Neural progenitor cell (in vitro differentiated cells): ENCODE measurements around the gene ATE1. TPM values are rescaled to one million over a fixed set of nuclear protein-coding genes. Genes with fewer than 3 reads are reported as not detected.

Source experiments
- DNase-seq: peaks from one replicate; pipeline ENCODE4 v3.0.0-alpha.2; 2016; ENCODE audit warnings: low spot score
- H2AFZ ChIP-seq: fragments of 200-600 bp; sonication (generic); replicated peaks from 2 replicates; pipeline ENCODE4 v1.6.1; 2016; ENCODE audit warnings: antibody characterized with exemption
- H3F3A ChIP-seq: fragments of 200-600 bp; sonication (generic); 2 replicates; pipeline ENCODE4 v1.6.1; 2016; ENCODE audit warnings: antibody characterized with exemption, low read depth
- H3K27ac ChIP-seq: fragments of 200-600 bp; sonication (generic); 2 replicates; pipeline ENCODE4 v1.5.1; 2016; ENCODE audit warnings: mild to moderate bottlenecking
- H3K27me3 ChIP-seq: fragments of 200-600 bp; sonication (generic); 2 replicates; pipeline ENCODE4 v1.6.1; 2016; ENCODE audit warnings: mild to moderate bottlenecking, moderate library complexity
- H3K36me3 ChIP-seq: fragments of 200-600 bp; sonication (generic); 2 replicates; pipeline ENCODE4 v1.5.1; 2016
- H3K4me1 ChIP-seq: fragments of 200-600 bp; sonication (generic); 2 replicates; pipeline ENCODE4 v1.6.1; 2016; ENCODE audit warnings: mixed run types
- H3K4me2 ChIP-seq: fragments of 200-600 bp; sonication (generic); 2 replicates; pipeline ENCODE4 v1.6.1; 2016
- H3K4me3 ChIP-seq: fragments of 200-600 bp; sonication (generic); 2 replicates; pipeline ENCODE4 v1.5.1; 2016
- H3K79me2 ChIP-seq: fragments of 200-600 bp; sonication (generic); 2 replicates; pipeline ENCODE4 v1.6.1; 2016; ENCODE audit warnings: low read depth
- H3K9ac ChIP-seq: fragments of 200-600 bp; sonication (generic); 2 replicates; pipeline ENCODE4 v1.6.1; 2016
- H3K9me3 ChIP-seq: fragments of 200-600 bp; sonication (generic); 2 replicates; pipeline ENCODE4 v1.5.1; 2016; ENCODE audit warnings: low read depth
- H4K20me1 ChIP-seq: fragments of 200-600 bp; sonication (generic); 2 replicates; pipeline ENCODE4 v1.6.1; 2016; ENCODE audit warnings: low read depth
- H3K27ac Mint-ChIP-seq: 3 replicates; pipeline ENCODE4 v1.8.0; 2021; ENCODE audit warnings: mixed read lengths
- H3K27me3 Mint-ChIP-seq: 2 replicates; pipeline ENCODE4 v1.8.0; 2022; ENCODE audit warnings: low read depth, mild to moderate bottlenecking, inconsistent platforms, moderate library complexity, mixed read lengths; ENCODE audit not compliant: insufficient read depth
- H3K36me3 Mint-ChIP-seq: 3 replicates; pipeline ENCODE4 v1.8.0; 2021; ENCODE audit warnings: mixed read lengths
- H3K4me1 Mint-ChIP-seq: 3 replicates; pipeline ENCODE4 v1.8.0; 2021; ENCODE audit warnings: mixed read lengths
- H3K4me3 Mint-ChIP-seq: 3 replicates; pipeline ENCODE4 v1.8.0; 2021; ENCODE audit warnings: mild to moderate bottlenecking, moderate library complexity, mixed read lengths
- H3K9me3 Mint-ChIP-seq: 3 replicates; pipeline ENCODE4 v1.8.0; 2020; ENCODE audit warnings: mixed read lengths
- CTCF ChIP-seq: fragments of 200-600 bp; sonication (generic); IDR thresholded peaks from 2 replicates; pipeline ENCODE4 v1.5.1; 2017; ENCODE audit warnings: antibody characterized with exemption, mild to moderate bottlenecking
- EZH2 ChIP-seq: fragments of 200-600 bp; sonication (generic); IDR thresholded peaks from 2 replicates; pipeline ENCODE4 v1.6.1; 2017; ENCODE audit warnings: antibody characterized with exemption, mild to moderate bottlenecking, moderate library complexity
- EZH2phosphoT487 ChIP-seq: fragments of 200-600 bp; sonication (generic); IDR thresholded peaks from 2 replicates; pipeline ENCODE4 v1.6.1; 2017; ENCODE audit warnings: antibody characterized with exemption
- total RNA-seq: library from RNA; depleted of rRNA; stranded (reverse); fragments of >200 nt; gene quantifications from 2 replicates; pipeline ENCODE4 v1.2.3, GENCODE V29; 2015; ENCODE audit warnings: low replicate concordance

The ATE1 gene
- total RNA-seq, 1 donor from 2014 or later: 57.2 TPM

GRCh38 chr10:121788115-121788514, 139.7 kb downstream of the ATE1 start:
- H3K4me3 Mint-ChIP-seq: no peak overlapping the region
- peaks cover 13% of the 10 kb centered on the region for H3K36me3 Mint-ChIP-seq
- no peak overlapping the region for H2AFZ ChIP-seq
- no peak overlapping the region for H3K4me2 ChIP-seq
- no peaks in the 10 kb centered on the region for H3K36me3 ChIP-seq
- no peaks in the 10 kb centered on the region for H3K9me3 ChIP-seq
- H3K4me1 ChIP-seq: peaks cover 9% of the 10 kb centered on the region
- peaks cover 3% of the 10 kb centered on the region for H3K27me3 Mint-ChIP-seq
- H3K4me1 Mint-ChIP-seq: peaks cover 23% of the 10 kb centered on the region
- H3K27me3 ChIP-seq: no peaks in the 10 kb centered on the region
- DNase-seq: no peak
- H3K9ac ChIP-seq: no peak overlapping the region
- H3K79me2 ChIP-seq: no peaks in the 10 kb centered on the region
- TF ChIP-seq EZH2phosphoT487: no peak
- H3K27ac Mint-ChIP-seq: no peak overlapping the region
- H4K20me1 ChIP-seq: no peaks in the 10 kb centered on the region
- H3K27ac ChIP-seq: no peak overlapping the region
- H3F3A ChIP-seq: no peaks in the 10 kb centered on the region
- no peaks in the 10 kb centered on the region for H3K9me3 Mint-ChIP-seq
- no peak overlapping the region for H3K4me3 ChIP-seq

- Histone ChIP-seq H4K20me1 (no peaks in the 10 kb centered on the region), H3K4me2 (no peak overlapping the region), H3K79me2 (no peaks in the 10 kb centered on the region), H3K27ac (no peak overlapping the region), H3K36me3 (no peaks in the 10 kb centered on the region), H3K27me3 (no peaks in the 10 kb centered on the region), H3K9ac (no peak overlapping the region), H3K4me3 (no peak overlapping the region), H3K9me3 (no peaks in the 10 kb centered on the region), H2AFZ (no peak overlapping the region), H3K4me1 (peaks cover 4% of the 10 kb centered on the region), H3F3A (no peaks in the 10 kb centered on the region)
- Mint-ChIP-seq H3K4me3 (no peak overlapping the region), H3K27me3 (no peaks in the 10 kb centered on the region), H3K9me3 (no peaks in the 10 kb centered on the region), H3K27ac (no peak overlapping the region), H3K4me1 (peaks cover 17% of the 10 kb centered on the region), H3K36me3 (peaks cover 9% of the 10 kb centered on the region)
- no peak for DNase-seq
- TF ChIP-seq EZH2 (no peak), CTCF (no peak), EZH2phosphoT487 (no peak)
These were observed 140.7 kb downstream of the ATE1 start for GRCh38 chr10:121787169-121787568.

GRCh38 chr10:121783782-121784372, 144.0 kb downstream of the ATE1 start:
- H3K27ac Mint-ChIP-seq: no peak overlapping the region
- no peaks in the 10 kb centered on the region for H3K36me3 ChIP-seq
- no peaks in the 10 kb centered on the region for H3K27me3 Mint-ChIP-seq
- TF ChIP-seq EZH2phosphoT487: no peak
- no peak for TF ChIP-seq EZH2
- TF ChIP-seq CTCF: no peak
- H3K4me3 ChIP-seq: no peak overlapping the region
- H3K4me3 Mint-ChIP-seq: no peak overlapping the region
- peaks cover 3% of the 10 kb centered on the region for H3K36me3 Mint-ChIP-seq
- H3K9me3 Mint-ChIP-seq: no peaks in the 10 kb centered on the region
- no peak overlapping the region for H3K27ac ChIP-seq
- no peak overlapping the region for H3K9ac ChIP-seq
- H4K20me1 ChIP-seq: no peaks in the 10 kb centered on the region
- no peaks in the 10 kb centered on the region for H3K9me3 ChIP-seq
- no peak overlapping the region for H2AFZ ChIP-seq
- no peaks in the 10 kb centered on the region for H3F3A ChIP-seq
- DNase-seq: no peak
- H3K4me1 Mint-ChIP-seq: peaks cover 11% of the 10 kb centered on the region
- H3K4me1 ChIP-seq: no peaks in the 10 kb centered on the region
- no peak overlapping the region for H3K4me2 ChIP-seq
- no peaks in the 10 kb centered on the region for H3K27me3 ChIP-seq
- H3K79me2 ChIP-seq: no peaks in the 10 kb centered on the region

GRCh38 chr10:121781101-121781500, 146.7 kb downstream of the ATE1 start:
- no peaks in the 10 kb centered on the region for H3K36me3 ChIP-seq
- Mint-ChIP-seq H3K4me1 (no peaks in the 10 kb centered on the region), H3K36me3 (peaks cover 2% of the 10 kb centered on the region), H3K9me3 (no peaks in the 10 kb centered on the region), H3K27me3 (no peaks in the 10 kb centered on the region), H3K4me3 (no peak overlapping the region), H3K27ac (no peak overlapping the region)
- no peaks in the 10 kb centered on the region for H4K20me1 ChIP-seq
- no peak for DNase-seq
- H3K4me2 ChIP-seq: no peak overlapping the region
- no peaks in the 10 kb centered on the region for H3F3A ChIP-seq
- no peaks in the 10 kb centered on the region for H3K4me1 ChIP-seq
- H3K27ac ChIP-seq: no peak overlapping the region
- H2AFZ ChIP-seq: no peak overlapping the region
- H3K79me2 ChIP-seq: no peaks in the 10 kb centered on the region
- no peaks in the 10 kb centered on the region for H3K9me3 ChIP-seq
- no peak for TF ChIP-seq EZH2
- no peak for TF ChIP-seq EZH2phosphoT487
- TF ChIP-seq CTCF: no peak
- H3K9ac ChIP-seq: no peak overlapping the region
- H3K27me3 ChIP-seq: no peaks in the 10 kb centered on the region
- no peak overlapping the region for H3K4me3 ChIP-seq
